GM19240 (cell line): Measurements from ENCODE around the gene CCL18.
"Not testable (repeated sequence)": the region's sequence is repeated elsewhere in the genome, so short reads cannot be mapped to it uniquely, and the experiment has no call there.

Experiments
- DNase-seq: peaks from one replicate; pipeline ENCODE4 v3.0.0; 2011; ENCODE audit warnings: low spot score; ENCODE audit not compliant: insufficient read length

CCL18 gene

GRCh38 chr17:36063786-36064541 is at the start of gene CCL18:
TSS of gene CCL18 (plus strand) at chr17:36064272. CDS start at chr17:36064343, 71 bp downstream.
- no peak for DNase-seq

GRCh38 chr17:36014946-36015345 is 49.1 kb upstream of the CCL18 start:
- DNase-seq: no peak

GRCh38 chr17:36015895-36016294 is 48.2 kb upstream of the CCL18 start:
- DNase-seq: not testable (repeated sequence)

GRCh38 chr17:36016555-36016954 is 47.5 kb upstream of the CCL18 start:
- no peak for DNase-seq

- DNase-seq: no peak
Measured at GRCh38 chr17:36017799-36018198, 46.3 kb upstream of the CCL18 start, which contains the start of gene CCL23. TSS of gene CCL23 (minus strand) at chr17:36017972. CDS start at chr17:36017897, 75 bp downstream.

- DNase-seq: no peak
Measured at GRCh38 chr17:36019423-36019822, 44.6 kb upstream of the CCL18 start.

GRCh38 chr17:36024106-36024869 is 39.8 kb upstream of the CCL18 start:
- no peak for DNase-seq

- DNase-seq: no peak
Measured at GRCh38 chr17:36027761-36028160, 36.3 kb upstream of the CCL18 start.

- DNase-seq: no peak
Measured at GRCh38 chr17:36030956-36031355, 33.1 kb upstream of the CCL18 start.

- no peak for DNase-seq
Measured at GRCh38 chr17:36034127-36034526, 29.9 kb upstream of the CCL18 start.

GRCh38 chr17:36036235-36036634 is 27.8 kb upstream of the CCL18 start:
- DNase-seq: no peak

- no peak for DNase-seq
Measured at GRCh38 chr17:36048066-36048465, 16.0 kb upstream of the CCL18 start.

- no peak for DNase-seq
Measured at GRCh38 chr17:36049643-36050042, 14.4 kb upstream of the CCL18 start.

GRCh38 chr17:36055171-36055570 is 8.9 kb upstream of the CCL18 start:
- DNase-seq: no peak

GRCh38 chr17:36055921-36056520 is 8.1 kb upstream of the CCL18 start:
- no peak for DNase-seq

- DNase-seq: no peak
Measured at GRCh38 chr17:36057911-36058310, 6.2 kb upstream of the CCL18 start.

GRCh38 chr17:36059406-36059805 is 4.7 kb upstream of the CCL18 start:
- DNase-seq: no peak

- no peak for DNase-seq
Measured at GRCh38 chr17:36060816-36061215, 3.3 kb upstream of the CCL18 start.

- no peak for DNase-seq
Measured at GRCh38 chr17:36066365-36066985, 2.4 kb downstream of the CCL18 start.

- DNase-seq: no peak
Measured at GRCh38 chr17:36068524-36068923, 4.5 kb downstream of the CCL18 start.

GRCh38 chr17:36069136-36069535 is 5.1 kb downstream of the CCL18 start:
- no peak for DNase-seq

- no peak for DNase-seq
Measured at GRCh38 chr17:36070427-36070826, 6.4 kb downstream of the CCL18 start.
